DOHH2 (cell line): ENCODE results near the gene SLC7A14.

Experiments used
- CTCF ChIP-seq: fragments of 200-600 bp; sonication (generic); IDR thresholded peaks from one replicate; pipeline ENCODE4 v1.5.1; 2014; ENCODE audit warnings: antibody characterized with exemption, mild to moderate bottlenecking, low read depth, low read length; ENCODE audit not compliant: poor library complexity, severe bottlenecking
- EZH2phosphoT487 ChIP-seq: fragments of 200-600 bp; sonication (generic); IDR thresholded peaks from 2 replicates; pipeline ENCODE4 v1.6.1; 2017; ENCODE audit warnings: borderline replicate concordance, mild to moderate bottlenecking, antibody characterized with exemption, low read length, moderate library complexity, mixed read lengths

GRCh38 chr3:170517242-170517945, 68.5 kb downstream of the SLC7A14 start:
- TF ChIP-seq CTCF (no peak), EZH2phosphoT487 (no peak)
